HG03064 (cell line): ENCODE data around the gene SPIRE2.
"Not testable (repeated sequence)": the region's sequence is repeated elsewhere in the genome, so short reads cannot be mapped to it uniquely, and the experiment has no call there.

ENCODE experiments used
- ATAC-seq: cut with Tn5 transposase; IDR thresholded peaks from one replicate; pipeline ENCODE4 v1.9.1; 2021; ENCODE audit warnings: low read depth; ENCODE audit not compliant: unreplicated experiment

The SPIRE2 gene

GRCh38 chr16:89834813-89835363 lies 6.6 kb downstream of the SPIRE2 start:
- ATAC-seq = not testable (repeated sequence)

- ATAC-seq = not testable (repeated sequence)
Observed at GRCh38 chr16:89836484-89836883, 8.2 kb downstream of the SPIRE2 start.

GRCh38 chr16:89837014-89837546 lies 8.8 kb downstream of the SPIRE2 start:
- ATAC-seq = no peak

- ATAC-seq = no peak
Observed at GRCh38 chr16:89841275-89841674, 13.0 kb downstream of the SPIRE2 start.

DNA sequence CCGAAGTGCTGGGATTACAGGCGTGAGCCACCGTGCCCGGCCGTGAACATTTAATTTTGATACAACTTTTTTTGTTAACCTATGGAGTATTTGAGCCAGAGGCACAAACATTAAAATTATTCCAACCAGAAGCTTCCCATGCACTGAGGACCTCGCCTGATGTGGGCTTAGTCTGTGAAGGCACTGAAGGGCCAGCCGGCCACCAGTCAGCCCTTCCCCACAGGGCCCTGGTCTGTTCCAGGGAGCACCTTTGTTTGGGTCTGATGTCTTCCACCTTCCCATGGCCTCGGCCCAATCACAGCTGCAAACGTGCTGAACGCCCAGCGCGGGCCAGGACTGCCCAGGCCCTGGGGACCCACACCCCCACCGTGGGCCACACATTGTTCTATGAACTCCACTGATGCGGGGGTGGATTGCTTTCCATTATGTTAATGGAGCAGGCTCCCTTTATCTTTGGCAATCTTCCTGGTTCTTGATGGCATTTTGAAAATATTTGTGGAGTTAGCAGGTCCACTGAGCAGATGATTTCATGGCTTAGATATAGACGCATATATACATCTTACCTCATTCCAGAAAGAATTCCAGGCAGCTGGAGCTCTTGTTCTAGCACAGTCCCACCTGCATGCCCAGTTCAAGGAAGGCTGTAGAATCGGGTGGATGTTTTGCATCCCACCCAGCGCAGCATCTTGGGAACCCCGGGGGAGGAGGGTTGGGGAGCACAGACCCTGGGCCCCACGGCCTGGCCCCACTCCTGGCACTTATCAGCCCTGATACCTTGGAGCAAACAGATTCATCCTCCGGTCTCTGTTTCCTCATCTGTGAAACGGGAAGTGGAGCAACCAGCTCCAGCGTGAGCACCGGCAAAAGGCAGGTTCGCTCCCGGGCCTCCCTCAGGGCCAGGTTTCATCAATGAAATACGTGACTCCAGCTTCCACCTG lies 14.5 kb downstream of the SPIRE2 start:
- ATAC-seq = no peak

GRCh38 chr16:89843409-89844350 lies 15.4 kb downstream of the SPIRE2 start:
- no peak for ATAC-seq

DNA sequence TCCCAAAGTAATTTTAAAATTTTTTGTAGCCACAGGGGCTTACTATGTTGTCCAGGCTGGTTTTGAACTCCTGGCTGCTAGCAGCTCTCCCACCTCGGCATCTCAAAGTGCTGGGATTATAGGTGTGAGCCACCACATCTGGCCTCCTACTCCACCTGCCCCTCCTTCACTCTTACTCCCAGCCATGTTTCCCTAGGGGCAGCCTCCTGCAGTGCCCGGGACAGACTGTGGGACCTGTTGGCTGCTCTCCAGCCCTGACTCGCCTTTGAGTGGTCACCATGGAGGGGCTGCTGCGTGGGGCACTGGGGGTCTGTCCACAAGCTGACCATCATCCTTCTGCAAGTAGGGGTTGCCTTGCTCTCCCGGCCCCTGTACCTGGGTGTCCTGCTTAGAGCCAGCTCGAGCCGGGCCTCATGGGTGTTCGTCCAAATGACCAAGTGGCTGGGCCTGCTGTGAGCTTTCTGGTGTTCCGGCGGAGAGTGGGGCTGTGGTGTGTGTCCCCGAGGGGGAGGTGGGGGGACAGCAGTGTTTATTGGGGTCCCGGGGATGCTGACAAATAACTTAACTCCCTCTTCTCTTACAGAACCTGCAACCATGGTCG lies 16.6 kb downstream of the SPIRE2 start:
- ATAC-seq = no peak

DNA sequence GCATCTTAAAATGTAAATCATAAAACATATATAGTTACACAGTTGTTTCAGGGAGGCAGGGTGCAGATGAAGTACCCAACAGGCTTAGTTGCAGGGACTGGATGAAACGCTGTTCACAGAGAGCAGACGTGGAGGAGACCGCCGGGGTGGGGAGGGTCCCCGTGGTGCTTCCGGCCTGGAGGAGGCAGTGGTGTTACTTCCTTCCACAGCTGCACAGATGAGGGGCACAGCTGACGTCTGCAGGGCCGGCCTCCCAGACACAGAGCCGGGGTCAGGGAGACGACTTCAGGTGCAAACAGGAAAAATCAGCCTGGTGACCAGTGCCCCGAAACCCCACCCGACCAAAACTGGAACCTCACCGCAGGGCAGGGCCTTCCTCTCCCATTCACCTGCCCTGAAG lies 17.1 kb downstream of the SPIRE2 start:
- ATAC-seq = no peak

- no peak for ATAC-seq
Observed at GRCh38 chr16:89847051-89847939, 19.0 kb downstream of the SPIRE2 start.

GRCh38 chr16:89847940-89848297 lies 19.6 kb downstream of the SPIRE2 start:
- ATAC-seq = no peak

GRCh38 chr16:89848974-89849373 lies 20.7 kb downstream of the SPIRE2 start:
- no peak for ATAC-seq

DNA sequence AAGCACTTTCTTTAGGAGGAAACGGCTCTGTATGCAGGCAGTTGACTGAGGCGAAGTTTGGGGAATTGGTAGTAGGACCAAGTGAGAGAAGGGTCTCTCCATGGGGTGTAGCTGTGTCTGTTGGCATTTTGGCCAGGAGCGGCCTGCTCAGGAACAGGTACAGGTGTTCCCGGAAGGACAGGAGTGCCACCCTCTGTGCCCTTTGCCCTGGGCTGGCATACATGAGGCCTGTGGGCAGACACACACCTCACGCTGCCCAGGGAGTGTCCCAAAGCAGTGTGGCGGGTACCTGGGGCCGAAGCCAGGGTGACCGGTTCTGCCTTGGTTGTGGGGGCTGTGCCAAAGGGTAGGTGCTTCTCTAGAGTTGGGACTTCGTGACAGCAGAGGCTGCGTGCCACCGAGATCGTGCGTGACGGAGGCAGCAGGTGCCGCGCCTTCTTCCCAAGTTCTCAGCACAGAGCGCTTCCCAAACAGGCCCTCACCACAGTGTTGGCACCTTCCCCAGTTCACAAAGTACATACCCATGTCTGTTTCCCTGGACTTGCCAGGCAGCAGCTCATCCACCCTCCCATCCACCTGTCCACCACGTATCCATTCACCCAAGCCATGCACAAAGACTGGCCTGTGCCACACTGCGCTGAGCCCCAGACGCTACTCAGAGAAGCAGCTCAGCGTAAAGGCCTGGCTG lies 25.2 kb downstream of the SPIRE2 start:
- ATAC-seq = no peak

- no peak for ATAC-seq
Observed at GRCh38 chr16:89855301-89855945, 27.1 kb downstream of the SPIRE2 start.

DNA sequence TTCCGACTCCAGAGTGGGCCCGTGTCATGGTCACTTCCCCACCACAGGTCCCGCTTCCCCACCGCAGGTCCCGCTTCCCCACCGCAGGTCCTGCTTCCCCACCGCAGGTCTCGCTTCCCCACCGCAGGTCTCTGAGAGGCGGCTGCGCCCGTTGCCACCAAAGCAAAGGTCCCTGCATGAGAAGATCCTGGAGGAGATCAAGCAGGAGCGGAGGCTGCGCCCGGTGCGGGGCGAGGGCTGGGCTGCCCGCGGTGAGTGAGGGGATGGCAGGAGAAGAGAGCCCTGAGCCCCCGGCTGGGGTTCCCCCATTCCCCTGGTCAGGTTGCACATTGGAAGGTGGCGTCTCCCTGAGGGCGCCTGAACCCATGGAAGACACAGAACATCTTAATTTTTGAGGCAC lies 27.7 kb downstream of the SPIRE2 start:
- ATAC-seq = no peak

DNA sequence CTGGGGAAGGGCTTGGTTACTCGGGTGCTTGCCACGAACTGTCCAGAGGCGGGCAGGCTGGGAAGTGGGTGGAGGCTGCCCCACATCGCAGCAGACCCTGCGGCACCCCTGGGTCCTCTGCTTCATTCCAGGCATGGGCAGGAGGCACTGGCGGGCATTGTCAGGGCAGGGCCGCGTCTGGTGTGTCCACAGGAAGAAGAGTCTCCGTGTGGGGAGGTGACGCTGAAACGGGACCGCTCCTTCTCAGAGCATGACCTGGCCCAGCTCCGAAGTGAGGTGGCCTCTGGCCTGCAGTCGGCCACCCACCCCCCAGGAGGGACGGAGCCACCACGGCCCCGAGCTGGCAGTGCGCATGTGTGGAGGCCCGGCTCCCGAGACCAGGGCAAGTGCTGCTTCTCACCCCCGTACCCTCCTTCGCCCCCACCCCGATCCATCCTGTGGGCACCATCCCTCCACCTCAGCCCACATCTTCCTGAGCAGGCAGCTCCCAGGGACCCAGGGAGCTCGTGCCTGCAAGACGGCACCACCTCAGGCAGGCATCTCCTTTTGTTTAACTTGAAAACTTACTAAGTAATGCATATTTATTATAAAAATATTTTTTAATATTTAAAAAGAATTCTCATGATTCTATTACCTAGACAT lies 30.8 kb downstream of the SPIRE2 start:
- ATAC-seq = no peak

DNA sequence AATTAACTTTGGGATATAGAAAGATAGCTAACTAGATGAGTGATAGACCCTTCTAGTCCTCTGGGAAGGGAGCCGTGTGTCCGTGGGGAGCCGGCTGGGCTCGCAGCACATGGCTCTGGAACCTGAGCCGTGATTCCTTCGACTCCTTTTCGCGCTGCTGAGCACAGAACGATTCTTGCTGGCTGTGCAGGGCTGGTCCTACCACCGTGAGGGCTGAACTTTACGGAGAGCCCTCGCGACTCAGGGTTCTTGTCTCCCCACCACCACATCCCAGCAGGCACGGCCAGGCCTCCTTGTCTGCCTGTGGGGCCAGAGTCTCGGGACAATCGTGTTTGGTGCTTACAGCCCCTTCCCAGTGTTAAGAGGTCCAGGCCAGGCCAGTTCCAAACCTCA lies 31.3 kb downstream of the SPIRE2 start:
- ATAC-seq = no peak

DNA sequence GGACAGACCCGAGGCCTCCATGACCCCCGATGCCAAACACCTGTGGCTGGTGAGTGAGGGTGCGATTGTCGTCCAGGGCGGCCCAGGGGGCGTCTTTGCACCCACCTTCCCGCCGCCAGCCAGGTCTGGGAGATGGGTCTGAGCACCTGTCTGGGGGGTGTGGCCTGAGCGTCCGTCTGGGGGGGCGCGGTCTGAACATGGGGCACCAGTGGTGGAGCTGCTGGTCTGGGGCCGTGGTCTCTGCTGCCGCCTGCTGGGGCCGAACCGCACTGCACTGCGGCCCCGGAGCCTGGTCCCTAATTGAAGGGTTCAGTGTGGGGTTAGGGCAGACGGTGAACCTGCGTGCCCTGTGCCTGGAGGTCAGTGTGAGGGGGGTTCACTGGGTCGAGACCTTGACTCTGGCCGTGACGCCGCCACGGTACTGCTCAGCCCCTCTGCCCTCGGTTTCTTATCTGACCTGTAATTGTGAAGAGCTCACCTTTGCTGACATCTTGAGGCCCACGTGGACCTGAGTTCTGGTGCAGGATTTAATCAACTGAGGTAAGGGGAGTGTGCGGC lies 32.6 kb downstream of the SPIRE2 start:
- no peak for ATAC-seq

DNA sequence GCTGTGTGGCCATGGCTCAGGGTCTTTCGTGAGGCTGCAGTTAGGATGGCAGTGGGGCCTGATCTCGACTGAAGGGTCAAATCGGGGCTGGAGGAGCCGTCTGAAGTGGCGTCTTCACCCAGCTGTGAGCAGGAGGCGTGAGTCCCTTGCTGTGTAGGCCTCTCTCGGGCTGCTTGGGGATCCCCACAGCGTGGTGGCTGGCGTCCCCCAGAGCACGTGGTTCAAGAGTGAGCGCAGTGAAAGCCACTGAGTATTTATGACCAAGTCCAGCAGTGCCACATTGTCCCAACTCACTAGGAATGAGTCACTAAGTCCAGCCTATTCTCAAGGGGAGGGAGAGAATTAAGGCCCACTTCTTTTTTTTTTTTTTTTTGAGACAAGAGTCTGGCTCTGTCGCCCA lies 33.4 kb downstream of the SPIRE2 start:
- no peak for ATAC-seq
